Fibroblast of villous mesenchyme (primary cell): ENCODE data around the gene CASP8. TPM values are rescaled to one million over a fixed set of nuclear protein-coding genes. Genes with fewer than 3 reads are reported as not detected.

ENCODE experiments used
- DNase-seq: peaks from one replicate; pipeline ENCODE4 v3.0.0-alpha.2; 2010; ENCODE audit warnings: low read depth
- H3K4me3 ChIP-seq: 2 replicates; pipeline ENCODE4 v1.5.1; 2011; ENCODE audit warnings: low read depth, mild to moderate bottlenecking, low read length
- total RNA-seq: library from RNA; depleted of rRNA; stranded (reverse); fragments of >200 nt; gene quantifications from 2 replicates; pipeline ENCODE4 v1.2.3, GENCODE V29; 2012
- TF ChIP-seq, protein P1 (sequence below): IDR thresholded peaks from 2 replicates; pipeline ENCODE4 v1.5.1; 2012; ENCODE audit warnings: low read depth, mild to moderate bottlenecking, low read length; ENCODE audit not compliant: insufficient read depth

CASP8 gene
- total RNA-seq: 14.2 and 22.0 TPM in 2 replicates

GRCh38 chr2:201260302-201260800 lies at the start of gene CASP8:
CASP8 (plus strand) TSS chr2:201260536; CDS start chr2:201266487, 5,951 bp downstream.
- TF ChIP-seq, protein P1, sequence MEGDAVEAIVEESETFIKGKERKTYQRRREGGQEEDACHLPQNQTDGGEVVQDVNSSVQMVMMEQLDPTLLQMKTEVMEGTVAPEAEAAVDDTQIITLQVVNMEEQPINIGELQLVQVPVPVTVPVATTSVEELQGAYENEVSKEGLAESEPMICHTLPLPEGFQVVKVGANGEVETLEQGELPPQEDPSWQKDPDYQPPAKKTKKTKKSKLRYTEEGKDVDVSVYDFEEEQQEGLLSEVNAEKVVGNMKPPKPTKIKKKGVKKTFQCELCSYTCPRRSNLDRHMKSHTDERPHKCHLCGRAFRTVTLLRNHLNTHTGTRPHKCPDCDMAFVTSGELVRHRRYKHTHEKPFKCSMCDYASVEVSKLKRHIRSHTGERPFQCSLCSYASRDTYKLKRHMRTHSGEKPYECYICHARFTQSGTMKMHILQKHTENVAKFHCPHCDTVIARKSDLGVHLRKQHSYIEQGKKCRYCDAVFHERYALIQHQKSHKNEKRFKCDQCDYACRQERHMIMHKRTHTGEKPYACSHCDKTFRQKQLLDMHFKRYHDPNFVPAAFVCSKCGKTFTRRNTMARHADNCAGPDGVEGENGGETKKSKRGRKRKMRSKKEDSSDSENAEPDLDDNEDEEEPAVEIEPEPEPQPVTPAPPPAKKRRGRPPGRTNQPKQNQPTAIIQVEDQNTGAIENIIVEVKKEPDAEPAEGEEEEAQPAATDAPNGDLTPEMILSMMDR: no peak
- H3K4me3 ChIP-seq: no peak within 1 kb of the TSS
- DNase-seq: peak; percentile 73

- no peak overlapping the region for H3K4me3 ChIP-seq
- TF ChIP-seq, protein P1: no peak
Measured at GRCh38 chr2:201215963-201216362, 44.4 kb upstream of the CASP8 start.

GRCh38 chr2:201216918-201217317 lies 43.4 kb upstream of the CASP8 start:
- no peak overlapping the region for H3K4me3 ChIP-seq

More at GRCh38 chr2:201215963-201216362, 44.4 kb upstream of the CASP8 start:
- no peak for DNase-seq

DNA sequence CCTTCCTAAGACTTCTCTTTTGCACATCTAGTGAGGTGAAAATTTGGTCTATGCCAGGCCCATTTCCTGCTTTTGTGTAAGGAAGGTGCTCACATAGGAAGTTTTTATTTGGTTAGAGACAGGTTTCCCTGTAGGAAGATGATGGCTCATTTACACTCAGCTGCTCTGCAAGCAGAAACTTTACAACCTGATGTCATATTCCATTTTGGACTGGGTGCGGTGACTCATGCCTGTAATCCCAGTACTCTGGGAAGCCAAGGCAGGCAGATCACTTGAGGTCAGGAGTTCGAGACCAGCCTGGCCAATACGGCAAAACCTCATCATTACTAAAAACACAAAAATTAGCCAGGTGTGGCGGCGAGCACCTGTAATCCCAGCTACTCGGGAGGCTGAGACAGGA lies 41.6 kb upstream of the CASP8 start:
- TF ChIP-seq, protein P1: no peak
- DNase-seq: no peak
- H3K4me3 ChIP-seq: no peak overlapping the region

More at GRCh38 chr2:201216918-201217317, 43.4 kb upstream of the CASP8 start:
- TF ChIP-seq, protein P1: no peak
- DNase-seq: no peak

- TF ChIP-seq, protein P1: no peak
Measured at GRCh38 chr2:201219328-201220096, 40.8 kb upstream of the CASP8 start.

GRCh38 chr2:201220102-201220570 lies 40.2 kb upstream of the CASP8 start:
- TF ChIP-seq, protein P1: no peak
- DNase-seq: no peak
- no peak overlapping the region for H3K4me3 ChIP-seq

More at GRCh38 chr2:201219328-201220096, 40.8 kb upstream of the CASP8 start:
- no peak for DNase-seq
- no peak overlapping the region for H3K4me3 ChIP-seq
